SH-SY5Y (cell line): ENCODE results near the gene PSME3IP1.

Experiments
- GATA2 ChIP-seq: IDR thresholded peaks from 2 replicates; pipeline ENCODE4 v1.6.1; 2011; ENCODE audit warnings: mild to moderate bottlenecking, low read depth, low read length
- GATA3 ChIP-seq: IDR thresholded peaks from 2 replicates; pipeline ENCODE4 v1.6.1; 2011; ENCODE audit warnings: low read depth, mild to moderate bottlenecking, low read length, moderate library complexity

The PSME3IP1 gene

DNA sequence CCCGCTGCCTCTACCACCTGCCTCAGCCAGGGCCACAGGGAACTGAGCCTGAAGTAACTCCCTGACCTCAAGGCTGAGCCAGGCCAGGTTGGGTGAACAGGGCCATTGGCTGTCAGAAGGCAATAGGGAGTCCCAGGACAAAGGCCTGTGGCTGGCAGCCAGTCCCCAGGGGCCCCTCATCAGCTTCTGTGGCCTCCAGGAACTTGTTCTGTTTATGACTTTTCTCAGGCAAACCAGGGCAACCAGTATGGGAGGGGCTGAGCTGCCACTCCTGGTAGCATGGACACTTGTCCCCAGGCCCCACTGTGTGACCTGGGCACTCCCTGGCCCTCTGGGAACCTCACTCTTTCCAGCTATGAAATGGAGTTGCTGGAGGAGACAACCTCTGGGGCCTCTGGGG is 53.4 kb downstream of the PSME3IP1 start:
- TF ChIP-seq GATA3 (no peak), GATA2 (no peak)

- TF ChIP-seq GATA2 (no peak), GATA3 (no peak)
These were observed 54.4 kb downstream of the PSME3IP1 start for GRCh38 chr16:57131351-57131970.

DNA sequence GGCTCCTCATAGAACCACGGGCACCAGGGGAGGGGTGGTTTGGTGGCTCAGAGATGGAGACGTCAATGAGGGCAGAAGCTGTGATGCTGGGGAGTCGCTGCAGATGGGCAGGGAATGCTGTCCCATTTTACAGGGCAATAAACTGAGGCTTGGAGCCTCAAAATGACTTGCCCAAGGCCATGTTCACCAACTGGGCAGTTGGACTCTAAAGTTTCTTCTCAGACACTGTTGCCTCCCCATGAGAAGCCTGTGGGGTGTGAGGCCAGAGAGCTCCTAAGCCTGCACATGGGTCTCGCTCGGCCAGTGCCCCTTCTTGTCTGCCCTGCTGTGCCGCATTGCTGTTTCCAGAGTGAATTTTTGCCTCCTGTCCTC is 54.9 kb downstream of the PSME3IP1 start:
- no peak for TF ChIP-seq GATA3
- TF ChIP-seq GATA2 = no peak

DNA sequence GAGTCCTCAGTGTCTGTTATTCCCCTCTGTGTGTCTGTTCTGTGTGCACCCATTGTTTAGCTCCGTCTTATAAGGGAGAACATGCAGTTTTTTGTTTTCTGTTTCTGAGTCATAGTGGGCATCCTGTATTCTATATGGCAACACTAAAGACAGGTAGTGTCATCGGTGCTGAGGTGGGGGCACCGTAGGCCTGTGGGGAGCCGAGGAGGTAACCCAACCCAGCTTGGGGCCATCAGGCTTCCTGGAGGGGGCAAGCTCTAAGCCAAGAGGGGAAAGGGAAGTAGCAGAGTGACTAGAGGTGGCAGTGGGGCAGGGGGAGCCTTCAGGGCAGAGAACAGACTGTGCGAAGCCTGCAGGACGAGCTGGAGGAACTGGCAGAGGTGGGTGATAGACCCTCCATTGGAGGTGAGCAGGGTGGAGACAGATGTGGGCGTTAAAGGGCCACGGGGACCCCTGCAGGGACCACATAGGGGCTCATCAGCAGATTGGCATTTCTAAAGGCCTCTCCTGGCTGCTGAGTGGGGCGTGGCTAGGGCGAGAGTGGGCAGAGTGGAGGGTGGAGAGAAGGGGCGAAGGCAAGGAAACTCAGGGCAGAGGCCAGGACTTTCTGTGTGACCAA is 57.0 kb downstream of the PSME3IP1 start:
- TF ChIP-seq GATA2 (no peak), GATA3 (no peak)

DNA sequence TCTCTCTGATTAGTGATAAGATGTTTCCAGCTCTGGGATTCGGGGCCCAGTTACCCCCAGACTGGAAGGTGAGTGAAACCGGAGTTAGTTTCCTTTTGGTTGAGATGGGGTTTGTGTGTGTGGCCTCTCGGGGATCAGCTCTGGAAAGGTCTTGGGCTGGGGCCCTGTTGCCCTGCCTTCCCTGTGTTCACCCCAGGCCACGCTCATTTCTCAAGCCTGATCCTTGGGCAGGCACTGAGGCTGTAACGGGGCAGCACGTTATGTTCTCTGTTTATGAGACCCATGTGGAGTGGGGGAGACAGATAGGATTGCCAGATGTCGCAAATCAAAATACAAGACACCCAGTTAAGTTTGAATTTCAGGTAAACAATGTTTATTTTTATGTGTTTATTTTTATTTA is 58.0 kb downstream of the PSME3IP1 start:
- no peak for TF ChIP-seq GATA2
- TF ChIP-seq GATA3 = no peak

DNA sequence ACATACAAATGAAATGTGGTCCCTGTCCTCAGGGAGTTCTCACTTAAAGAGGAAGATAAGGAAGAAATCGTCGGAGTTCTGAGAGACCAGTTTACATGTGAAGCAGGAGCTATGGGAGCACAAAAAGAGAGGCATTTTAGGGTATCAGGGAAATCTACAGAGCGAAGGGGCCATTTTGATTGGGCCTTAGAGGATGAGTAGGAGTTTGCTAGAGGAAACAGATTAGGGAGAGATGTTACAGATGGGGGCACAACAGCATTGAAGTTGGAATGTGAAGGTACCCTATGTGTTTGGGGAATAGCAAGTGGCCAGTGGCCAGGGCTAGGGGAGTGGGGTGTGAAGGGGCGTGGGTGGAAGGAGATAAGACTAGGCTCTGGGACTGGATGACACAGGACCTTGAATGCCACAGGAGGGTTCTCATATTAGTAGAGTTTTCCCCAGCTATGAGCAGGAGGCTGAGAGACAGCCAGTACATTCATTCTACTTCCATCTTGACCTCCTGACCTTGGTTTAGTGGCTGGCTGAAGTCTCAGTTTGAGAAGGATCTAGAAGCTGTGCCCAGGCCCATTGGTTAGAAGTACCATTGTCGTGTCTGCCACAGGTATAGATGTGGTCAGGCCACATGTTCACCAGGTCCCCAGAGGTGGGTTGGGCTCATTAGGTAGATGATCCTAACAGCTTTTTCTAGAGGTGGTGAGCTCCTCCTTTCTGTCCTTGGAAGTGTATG is 58.6 kb downstream of the PSME3IP1 start:
- TF ChIP-seq GATA2 (no peak), GATA3 (no peak)

- TF ChIP-seq GATA3 = no peak
- TF ChIP-seq GATA2 = no peak
These were observed 59.4 kb downstream of the PSME3IP1 start for GRCh38 chr16:57126411-57126810.

DNA sequence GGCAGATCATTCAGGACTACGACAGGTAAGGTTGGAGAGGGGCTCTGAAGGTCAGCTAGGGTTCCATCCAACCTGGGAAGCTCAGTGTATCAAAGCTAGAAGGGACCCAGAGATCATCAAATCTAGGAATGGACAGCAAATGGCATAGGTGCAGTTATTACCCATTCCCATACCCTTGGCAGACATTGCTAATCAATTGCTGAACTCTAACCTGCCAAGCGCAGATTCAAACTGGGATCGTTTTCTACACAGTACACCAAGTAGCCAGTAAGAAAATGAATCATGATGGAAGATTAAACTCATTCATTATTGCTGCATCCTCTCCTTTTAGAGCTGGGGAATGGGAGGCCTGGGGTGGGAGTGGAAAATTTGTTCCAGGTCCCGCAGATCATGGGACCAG is 59.9 kb downstream of the PSME3IP1 start:
- TF ChIP-seq GATA3 = no peak
- no peak for TF ChIP-seq GATA2

- TF ChIP-seq GATA2 (no peak), GATA3 (no peak)
These were observed 60.5 kb downstream of the PSME3IP1 start for GRCh38 chr16:57125376-57125775.

GRCh38 chr16:57123974-57124674 is 61.7 kb downstream of the PSME3IP1 start:
- TF ChIP-seq GATA3 (no peak), GATA2 (no peak)

DNA sequence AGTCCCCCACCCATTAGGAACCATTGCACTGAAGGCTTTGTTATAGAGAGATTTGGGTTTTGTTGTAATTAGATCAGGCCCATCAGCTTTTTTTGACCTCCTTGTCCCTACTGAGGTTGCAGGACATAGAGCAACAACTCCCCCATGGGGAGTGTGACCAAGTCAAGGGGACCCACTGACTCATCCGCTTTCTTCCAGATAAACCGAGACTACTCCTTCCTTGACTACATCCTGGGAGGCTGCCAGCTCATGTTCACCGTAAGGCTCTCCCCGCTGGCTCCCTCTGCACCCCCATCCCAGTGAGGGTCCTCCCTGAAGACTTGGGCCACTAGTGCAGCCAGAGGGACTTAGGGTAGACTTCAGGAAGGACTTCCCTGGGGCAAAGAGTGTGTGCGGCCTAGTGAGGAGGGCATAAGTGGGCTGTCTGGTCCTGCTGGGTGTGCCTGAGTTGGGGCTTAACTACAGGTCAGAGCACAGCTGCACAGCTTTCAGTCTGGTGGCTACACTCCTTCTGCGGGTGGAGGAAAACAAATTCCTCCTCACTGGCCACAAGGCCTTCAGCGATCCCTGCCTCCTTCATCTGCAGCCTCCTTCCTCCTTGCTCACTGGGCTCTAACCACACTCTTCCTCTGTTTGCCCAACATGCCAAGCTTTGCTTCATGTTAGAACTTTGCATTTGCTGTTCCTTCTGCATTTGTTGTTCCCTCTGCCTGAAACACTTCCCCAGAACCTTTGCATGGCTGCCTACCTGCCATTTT is 62.4 kb downstream of the PSME3IP1 start:
- TF ChIP-seq GATA2 (no peak), GATA3 (no peak)

DNA sequence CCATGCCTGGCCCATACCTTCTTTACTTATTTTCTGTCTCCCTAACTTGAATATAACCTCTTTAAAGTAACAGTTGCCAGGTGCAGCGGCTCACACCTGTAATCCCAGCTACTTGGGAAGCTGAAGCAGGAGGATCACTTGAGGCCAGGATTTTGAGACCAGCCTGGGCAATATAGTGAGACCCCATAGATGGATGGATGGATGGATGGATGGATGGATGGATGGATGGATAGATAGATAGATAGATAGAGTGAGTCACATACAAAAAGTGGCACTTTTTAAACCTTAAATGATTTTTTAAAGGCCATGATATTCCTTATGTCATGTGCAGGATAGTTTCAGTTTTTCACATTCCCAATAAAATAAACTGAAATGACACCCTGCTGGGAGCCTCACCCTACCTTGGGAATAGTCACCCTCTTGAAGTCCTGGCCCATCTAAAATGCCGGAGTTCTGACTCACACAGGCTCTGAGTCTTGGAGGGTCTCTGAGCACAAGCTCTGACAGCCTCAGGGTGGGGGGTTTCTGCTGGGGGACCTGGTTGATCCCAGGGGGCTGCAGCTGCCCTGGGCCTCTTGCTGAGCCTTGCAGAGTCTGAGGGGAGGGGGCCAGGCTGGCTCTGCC is 67.3 kb downstream of the PSME3IP1 start:
- no peak for TF ChIP-seq GATA2
- no peak for TF ChIP-seq GATA3

GRCh38 chr16:57115514-57116182 is 70.2 kb downstream of the PSME3IP1 start:
- no peak for TF ChIP-seq GATA3
- no peak for TF ChIP-seq GATA2
